Ectodermal cell (in vitro differentiated cells): ENCODE results near the gene INHBE.
A peak's percentile ranks its signal among the peaks of the same experiment; 100 is the strongest.

ENCODE experiments used
- H3K27ac ChIP-seq: 2 replicates; pipeline ENCODE4 v1.7.0; 2013; ENCODE audit warnings: mild to moderate bottlenecking, low read depth, low read length; ENCODE audit not compliant: insufficient read depth, poor library complexity, severe bottlenecking
- H3K27me3 ChIP-seq: 2 replicates; pipeline ENCODE4 v1.7.0; 2013; ENCODE audit warnings: mild to moderate bottlenecking, low read length; ENCODE audit not compliant: insufficient read depth, control insufficient read depth, poor library complexity, severe bottlenecking
- H3K36me3 ChIP-seq: one replicate; pipeline ENCODE4 v1.7.0; 2013; ENCODE audit warnings: low read length; ENCODE audit not compliant: control insufficient read depth, insufficient read depth
- H3K4me1 ChIP-seq: one replicate; pipeline ENCODE4 v1.7.0; 2013; ENCODE audit warnings: low read length; ENCODE audit not compliant: control insufficient read depth, insufficient read depth
- H3K4me3 ChIP-seq: 2 replicates; pipeline ENCODE4 v1.7.0; 2013; ENCODE audit warnings: low read depth, low read length, control low read depth; ENCODE audit not compliant: insufficient read depth
- H3K9me3 ChIP-seq: 2 replicates; pipeline ENCODE4 v1.7.0; 2013; ENCODE audit warnings: mild to moderate bottlenecking, low read length, moderate library complexity; ENCODE audit not compliant: control insufficient read depth
- WGBS, 2 experiments: methylation state at CpG; one replicate each; pipeline ENCODE4 v1.1.7; 2013; ENCODE audit warnings: missing lambda C conversion rate in 2 of 2; 5-methylcytosine and 5-hydroxymethylcytosine counted together

Gene INHBE

DNA sequence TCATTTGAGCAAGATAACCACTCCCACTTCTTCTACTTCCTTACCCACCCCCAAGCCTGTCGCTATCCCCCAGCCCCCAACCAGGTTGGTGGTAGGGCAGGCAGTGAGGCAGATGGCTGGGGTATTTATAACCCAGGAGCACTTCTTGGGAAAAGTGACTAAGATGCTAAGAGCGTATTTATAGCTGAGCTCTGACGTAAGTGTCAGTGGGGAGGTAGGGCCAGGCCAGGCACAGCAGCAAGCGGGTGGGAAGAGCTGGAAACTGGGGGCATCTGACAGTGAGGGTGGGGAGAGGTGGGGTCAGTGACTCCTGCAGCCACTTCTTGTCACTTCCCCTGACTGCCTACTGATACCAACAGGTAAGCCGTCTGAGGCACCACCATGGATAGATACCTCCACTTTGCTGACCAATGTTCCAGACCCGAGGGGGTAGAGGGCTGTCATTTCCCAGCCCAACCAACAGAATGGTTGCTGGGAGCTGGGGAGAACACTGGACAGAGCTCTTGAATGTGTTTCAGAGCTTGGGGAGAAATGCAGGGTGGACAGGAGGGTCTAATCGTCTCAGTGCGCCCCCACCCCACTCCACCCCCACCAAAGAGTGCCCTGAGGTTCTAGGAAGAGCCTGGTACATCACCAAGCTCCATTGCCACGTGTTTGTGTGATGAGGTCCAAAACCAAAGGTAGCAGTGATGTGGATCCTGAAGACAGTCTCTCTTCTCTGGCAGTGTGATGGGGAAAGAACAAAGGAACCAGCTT is 2.7 kb upstream of the INHBE start:
- Histone ChIP-seq H3K36me3 (no peaks in the 10 kb centered on the region), H3K9me3 (no peaks in the 10 kb centered on the region), H3K27ac (no peak overlapping the region), H3K4me1 (peaks cover 20% of the 10 kb centered on the region), H3K4me3 (no peak overlapping the region), H3K27me3 (no peaks in the 10 kb centered on the region)
- 53 to 58% methylated on average over 8 to 9 of the region's 9 CpGs for WGBS, 2 experiments

DNA sequence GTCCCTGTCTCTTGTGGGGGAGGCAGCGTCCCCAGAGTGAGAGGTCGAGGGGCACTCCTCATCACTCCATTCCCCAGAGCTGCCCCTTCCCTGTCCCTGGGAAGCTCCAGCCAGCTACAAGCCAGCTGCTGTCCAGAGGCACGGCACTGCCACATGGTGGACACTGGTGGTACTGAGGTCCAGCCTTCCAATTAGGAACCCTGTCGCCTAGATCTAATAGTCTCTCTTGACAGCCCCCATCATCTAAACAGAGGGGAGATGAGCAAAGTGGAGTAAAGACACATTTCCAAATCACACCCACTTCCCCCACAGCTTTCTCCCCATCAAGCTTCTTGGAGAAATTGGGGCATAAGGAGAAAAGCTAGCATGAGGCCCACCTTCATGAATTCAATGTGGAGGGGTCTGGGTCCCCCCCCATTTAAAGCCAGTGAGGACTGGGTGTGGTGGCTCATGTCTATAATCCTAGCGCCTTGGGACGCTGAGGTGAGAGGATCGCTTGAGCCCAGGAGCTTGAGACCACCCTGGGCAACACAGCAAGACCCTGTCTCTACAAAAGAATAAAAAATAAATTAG is 2.1 kb upstream of the INHBE start:
- Histone ChIP-seq H3K4me3 (no peak overlapping the region), H3K36me3 (no peaks in the 10 kb centered on the region), H3K9me3 (no peaks in the 10 kb centered on the region), H3K27ac (no peak overlapping the region), H3K4me1 (peaks cover 20% of the 10 kb centered on the region), H3K27me3 (no peaks in the 10 kb centered on the region)
- 39 to 44% methylated on average over 6 to 7 of the region's 7 CpGs for WGBS, 2 experiments

DNA sequence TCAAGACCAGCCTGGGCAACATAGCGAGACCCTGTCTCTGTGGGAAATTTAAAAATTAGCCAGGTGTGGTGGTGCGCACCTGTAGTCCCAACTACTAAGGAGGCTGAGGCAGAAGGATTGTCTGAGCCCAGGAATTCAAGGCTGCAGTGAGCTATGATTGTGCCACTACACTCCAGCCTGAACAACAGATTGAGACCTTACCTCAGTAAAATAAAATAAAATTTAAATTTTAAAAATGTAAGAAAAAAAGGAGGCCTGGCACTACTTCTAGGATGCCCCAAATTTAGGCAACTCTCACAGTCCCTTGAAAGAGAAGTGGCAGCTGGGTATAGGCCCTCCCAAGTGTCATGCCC is 918 bp upstream of the INHBE start:
- WGBS, 2 experiments, result 93 to 98% methylated on average over 2 of the region's 2 CpGs
- Histone ChIP-seq H3K27me3 (no peaks in the 10 kb centered on the region), H3K27ac (no peak overlapping the region)

DNA sequence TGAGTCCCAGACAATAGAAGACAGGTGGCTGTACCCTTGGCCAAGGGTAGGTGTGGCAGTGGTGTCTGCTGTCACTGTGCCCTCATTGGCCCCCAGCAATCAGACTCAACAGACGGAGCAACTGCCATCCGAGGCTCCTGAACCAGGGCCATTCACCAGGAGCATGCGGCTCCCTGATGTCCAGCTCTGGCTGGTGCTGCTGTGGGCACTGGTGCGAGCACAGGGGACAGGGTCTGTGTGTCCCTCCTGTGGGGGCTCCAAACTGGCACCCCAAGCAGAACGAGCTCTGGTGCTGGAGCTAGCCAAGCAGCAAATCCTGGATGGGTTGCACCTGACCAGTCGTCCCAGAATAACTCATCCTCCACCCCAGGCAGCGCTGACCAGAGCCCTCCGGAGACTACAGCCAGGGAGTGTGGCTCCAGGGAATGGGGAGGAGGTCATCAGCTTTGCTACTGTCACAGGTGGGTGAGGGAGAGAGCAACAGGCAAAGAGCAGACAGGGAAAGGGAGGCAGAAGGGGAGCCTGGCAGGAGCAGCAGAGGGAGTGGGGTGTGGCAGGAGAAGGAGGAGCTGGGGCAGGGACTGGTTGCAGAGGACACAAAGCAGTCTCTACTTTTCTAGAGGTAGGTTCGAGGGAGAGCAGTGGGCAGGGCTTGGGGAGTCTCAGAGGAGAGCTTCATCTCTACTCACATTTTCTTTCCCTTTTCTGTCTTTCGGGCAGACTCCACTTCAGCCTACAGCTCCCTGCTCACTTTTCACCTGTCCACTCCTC is 452 bp downstream of the INHBE start:
- H3K27ac ChIP-seq, result no peak overlapping the region
- peaks cover 29% of the 10 kb centered on the region for H3K4me1 ChIP-seq
- H3K4me3 ChIP-seq, result no peak overlapping the region
- no peaks in the 10 kb centered on the region for H3K9me3 ChIP-seq
- no peaks in the 10 kb centered on the region for H3K36me3 ChIP-seq
- 69 to 72% methylated on average over 10 of the region's 10 CpGs for WGBS, 2 experiments
- H3K27me3 ChIP-seq, result peaks cover 6% of the 10 kb centered on the region

More for the DNA sequence above, 918 bp upstream of the INHBE start:
- Histone ChIP-seq H3K4me3 (no peak overlapping the region), H3K4me1 (peaks cover 25% of the 10 kb centered on the region), H3K9me3 (no peaks in the 10 kb centered on the region), H3K36me3 (no peaks in the 10 kb centered on the region)

DNA sequence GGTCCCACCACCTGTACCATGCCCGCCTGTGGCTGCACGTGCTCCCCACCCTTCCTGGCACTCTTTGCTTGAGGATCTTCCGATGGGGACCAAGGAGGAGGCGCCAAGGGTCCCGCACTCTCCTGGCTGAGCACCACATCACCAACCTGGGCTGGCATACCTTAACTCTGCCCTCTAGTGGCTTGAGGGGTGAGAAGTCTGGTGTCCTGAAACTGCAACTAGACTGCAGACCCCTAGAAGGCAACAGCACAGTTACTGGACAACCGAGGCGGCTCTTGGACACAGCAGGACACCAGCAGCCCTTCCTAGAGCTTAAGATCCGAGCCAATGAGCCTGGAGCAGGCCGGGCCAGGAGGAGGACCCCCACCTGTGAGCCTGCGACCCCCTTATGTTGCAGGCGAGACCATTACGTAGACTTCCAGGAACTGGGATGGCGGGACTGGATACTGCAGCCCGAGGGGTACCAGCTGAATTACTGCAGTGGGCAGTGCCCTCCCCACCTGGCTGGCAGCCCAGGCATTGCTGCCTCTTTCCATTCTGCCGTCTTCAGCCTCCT is 1.1 kb downstream of the INHBE start:
- Histone ChIP-seq H3K4me1 (peaks cover 35% of the 10 kb centered on the region), H3K27me3 (peaks cover 12% of the 10 kb centered on the region), H3K27ac (no peak overlapping the region), H3K9me3 (no peaks in the 10 kb centered on the region), H3K36me3 (no peaks in the 10 kb centered on the region), H3K4me3 (no peak overlapping the region)
- 52 to 53% methylated on average over 15 of the region's 15 CpGs for WGBS, 2 experiments

DNA sequence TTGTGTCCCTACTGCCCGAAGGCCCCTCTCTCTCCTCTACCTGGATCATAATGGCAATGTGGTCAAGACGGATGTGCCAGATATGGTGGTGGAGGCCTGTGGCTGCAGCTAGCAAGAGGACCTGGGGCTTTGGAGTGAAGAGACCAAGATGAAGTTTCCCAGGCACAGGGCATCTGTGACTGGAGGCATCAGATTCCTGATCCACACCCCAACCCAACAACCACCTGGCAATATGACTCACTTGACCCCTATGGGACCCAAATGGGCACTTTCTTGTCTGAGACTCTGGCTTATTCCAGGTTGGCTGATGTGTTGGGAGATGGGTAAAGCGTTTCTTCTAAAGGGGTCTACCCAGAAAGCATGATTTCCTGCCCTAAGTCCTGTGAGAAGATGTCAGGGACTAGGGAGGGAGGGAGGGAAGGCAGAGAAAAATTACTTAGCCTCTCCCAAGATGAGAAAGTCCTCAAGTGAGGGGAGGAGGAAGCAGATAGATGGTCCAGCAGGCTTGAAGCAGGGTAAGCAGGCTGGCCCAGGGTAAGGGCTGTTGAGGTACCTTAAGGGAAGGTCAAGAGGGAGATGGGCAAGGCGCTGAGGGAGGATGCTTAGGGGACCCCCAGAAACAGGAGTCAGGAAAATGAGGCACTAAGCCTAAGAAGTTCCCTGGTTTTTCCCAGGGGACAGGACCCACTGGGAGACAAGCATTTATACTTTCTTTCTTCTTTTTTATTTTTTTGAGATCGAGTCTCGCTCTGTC is 1.8 kb downstream of the INHBE start:
- 91 to 92% methylated on average over 6 of the region's 6 CpGs for WGBS, 2 experiments
- peaks cover 19% of the 10 kb centered on the region for H3K27me3 ChIP-seq
- H3K4me3 ChIP-seq, result no peak overlapping the region
- H3K9me3 ChIP-seq, result no peaks in the 10 kb centered on the region
- H3K27ac ChIP-seq, result no peak overlapping the region
- peaks cover 42% of the 10 kb centered on the region for H3K4me1 ChIP-seq
- H3K36me3 ChIP-seq, result no peaks in the 10 kb centered on the region

DNA sequence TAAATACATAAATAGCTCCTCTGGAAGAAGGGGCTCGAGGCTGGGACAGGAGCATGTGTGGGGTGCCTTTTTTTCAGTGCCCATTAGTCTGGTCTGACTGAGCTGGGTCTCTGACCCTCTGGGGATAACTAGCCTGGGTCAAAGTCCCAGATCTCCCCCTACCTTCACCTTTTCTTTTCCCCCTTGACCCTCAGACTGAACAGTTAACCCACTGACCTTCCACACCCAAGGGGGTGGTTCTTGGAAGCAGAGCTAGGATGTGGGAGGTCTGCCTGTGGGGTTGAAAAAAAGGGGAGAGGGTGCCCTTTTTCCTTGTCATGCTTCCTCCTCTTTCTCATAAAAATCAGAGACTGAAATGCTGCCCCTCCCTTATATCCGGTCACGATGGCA is 3.6 kb downstream of the INHBE start:
- no peak overlapping the region for H3K27ac ChIP-seq
- WGBS, 2 experiments, result 25 to 32% methylated on average over 3 of the region's 3 CpGs
- no peaks in the 10 kb centered on the region for H3K9me3 ChIP-seq
- peaks cover 36% of the 10 kb centered on the region for H3K4me1 ChIP-seq
- H3K4me3 ChIP-seq, result peak overlapping the region; percentile 48
- H3K36me3 ChIP-seq, result no peaks in the 10 kb centered on the region
- H3K27me3 ChIP-seq, result peaks cover 21% of the 10 kb centered on the region

DNA sequence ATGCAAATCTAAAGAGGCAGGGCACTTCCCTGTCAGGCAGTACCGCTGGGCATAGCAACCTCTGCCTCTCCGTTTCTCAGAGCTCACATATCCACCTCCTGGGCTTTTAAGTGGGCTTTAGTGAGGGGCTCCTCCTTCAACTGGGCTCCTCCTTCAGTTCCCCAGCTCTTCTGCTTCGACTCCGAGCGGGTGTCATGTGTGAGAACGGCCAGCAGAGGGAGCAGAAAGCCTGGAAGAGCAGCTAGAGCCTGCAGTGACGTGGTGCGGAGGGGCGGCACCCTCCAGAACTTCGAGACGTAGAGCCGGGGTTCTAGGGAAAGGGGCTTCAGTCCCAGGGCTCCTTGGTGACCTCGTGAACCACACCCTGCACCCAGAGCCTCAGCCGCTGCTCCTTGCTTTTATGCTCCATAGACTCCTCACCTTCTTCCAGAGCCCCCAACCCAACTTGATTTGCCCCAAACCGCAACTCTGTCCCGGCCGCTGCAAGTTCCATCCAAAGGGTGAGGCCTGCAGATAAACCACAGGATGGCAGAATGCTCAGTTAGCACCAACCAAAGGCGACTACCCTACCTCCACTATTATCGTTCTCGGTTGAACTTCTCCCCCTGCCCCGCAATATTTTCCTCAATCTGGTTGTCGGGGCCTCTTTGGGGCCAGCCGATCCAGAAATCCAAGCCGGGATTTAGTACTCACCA is 4.1 kb downstream of the INHBE start:
- Histone ChIP-seq H3K36me3 (no peaks in the 10 kb centered on the region), H3K27ac (no peak overlapping the region), H3K4me3 (peak overlapping the region; percentile 48), H3K4me1 (peaks cover 36% of the 10 kb centered on the region), H3K9me3 (no peaks in the 10 kb centered on the region), H3K27me3 (peaks cover 21% of the 10 kb centered on the region)
- 0 to 1% methylated on average over 24 of the region's 24 CpGs for WGBS, 2 experiments

DNA sequence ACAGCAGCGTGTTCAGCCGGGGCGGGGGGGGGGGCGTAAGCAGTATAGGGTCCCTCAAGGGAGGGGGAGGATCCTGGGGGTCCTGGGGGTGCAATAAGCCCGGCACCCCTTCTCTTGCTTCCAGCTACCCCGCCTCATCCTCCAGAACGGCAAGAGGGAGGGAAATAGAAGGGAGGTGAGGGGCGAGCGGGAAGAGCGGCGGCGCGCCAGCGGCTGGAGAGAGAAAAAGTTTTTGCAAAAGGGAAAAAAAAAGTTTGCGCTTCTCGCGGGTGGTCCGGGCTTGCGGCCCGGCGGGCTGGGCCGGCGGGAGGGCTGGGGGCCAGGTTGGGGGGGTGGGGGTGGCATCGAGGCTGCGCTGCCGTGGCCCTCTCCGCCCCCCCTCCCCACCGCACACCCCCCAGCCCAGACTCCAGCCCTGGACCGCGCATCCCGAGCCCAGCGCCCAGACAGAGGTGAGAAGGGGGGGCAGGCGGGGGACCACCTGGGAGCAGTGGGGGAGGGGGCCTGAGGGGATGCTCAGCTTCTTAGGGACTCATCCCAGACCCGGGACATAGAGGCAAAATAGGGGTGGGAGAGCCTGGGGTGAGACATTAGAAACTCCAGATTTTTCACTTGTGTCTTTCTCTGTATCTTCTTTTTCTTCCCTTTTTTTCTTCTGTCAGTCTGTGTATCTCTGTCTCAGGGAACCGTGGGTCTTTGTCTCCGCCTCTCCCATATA is 4.8 kb downstream of the INHBE start, which contains the start of gene GLI1:
TSS of gene GLI1 (plus strand) at position 36 of the 718 bp plus-strand sequence. CDS start 3,907 bp downstream, outside the sequence.
- Histone ChIP-seq H3K4me3 (peak within 1 kb of the TSS; percentile 48), H3K27ac (no peak within 1 kb of the TSS), H3K9me3 (no peaks in the 10 kb centered on the region), H3K27me3 (peaks cover 21% of the 10 kb centered on the region), H3K36me3 (no peaks in the 10 kb centered on the region), H3K4me1 (peaks cover 32% of the 10 kb centered on the region)
- 0 to 1% methylated on average over 20 to 35 of the region's 36 CpGs for WGBS, 2 experiments
